Mammary microvascular endothelial cell (primary cell): ENCODE results near the gene SNAPC5. TPM values are rescaled to one million over a fixed set of nuclear protein-coding genes. Genes with fewer than 3 reads are reported as not detected.

Experiments used
- total RNA-seq: library from RNA; depleted of rRNA; stranded (reverse); fragments of >200 nt; gene quantifications from 2 replicates; pipeline ENCODE4 v1.2.3, GENCODE V29; 2015

Gene SNAPC5
- 22.5 and 28.0 TPM in 2 replicates for total RNA-seq

DNA sequence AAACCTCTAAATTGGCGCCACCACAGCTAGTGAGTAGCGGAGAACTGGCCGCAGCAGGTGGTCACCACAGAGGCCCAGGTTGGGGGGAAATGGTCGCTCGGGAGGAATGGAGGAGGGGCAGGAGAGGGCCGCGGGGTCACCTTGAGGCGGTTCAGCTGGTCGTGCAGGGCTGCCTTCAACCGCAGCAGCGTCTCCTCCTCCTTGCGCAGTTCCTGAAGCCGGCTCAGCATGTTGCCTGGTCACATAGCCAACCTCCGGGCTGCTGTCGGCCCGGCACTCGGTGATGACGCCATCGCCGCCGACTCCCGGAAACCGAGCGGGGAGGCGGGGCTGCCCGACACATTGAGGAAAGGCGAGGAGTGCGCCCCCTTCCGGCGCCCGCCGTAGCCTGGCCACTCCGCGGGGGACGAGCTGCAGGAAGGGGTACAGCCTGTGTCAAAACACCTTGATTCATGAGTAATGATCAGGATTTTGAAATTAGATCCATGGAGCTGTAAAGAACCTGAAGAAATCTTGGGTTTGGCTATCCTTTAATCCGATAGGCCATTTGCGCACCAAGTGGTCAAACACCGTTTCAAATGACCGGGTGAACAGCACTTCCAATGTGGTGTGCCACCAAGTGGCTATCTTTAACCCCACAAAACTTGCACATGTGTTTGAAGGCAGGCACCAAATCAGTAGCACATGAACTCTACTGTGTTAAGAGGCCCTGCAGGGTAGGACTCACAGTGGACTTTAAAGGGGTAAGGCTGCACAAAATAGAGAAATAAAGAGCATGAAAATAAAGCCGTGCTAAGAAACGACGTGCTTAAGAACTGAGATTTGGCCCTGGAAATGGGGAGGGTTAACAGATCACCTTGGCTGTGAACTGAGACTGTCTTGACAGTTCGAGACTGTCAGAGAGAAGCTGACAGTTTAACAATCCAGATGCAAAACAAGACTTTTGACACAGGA lies at the start of gene SNAPC5:
SNAPC5 (minus strand) TSS at position 261 of the 954 bp plus-strand sequence; CDS start at position 230, 31 bp downstream.

DNA sequence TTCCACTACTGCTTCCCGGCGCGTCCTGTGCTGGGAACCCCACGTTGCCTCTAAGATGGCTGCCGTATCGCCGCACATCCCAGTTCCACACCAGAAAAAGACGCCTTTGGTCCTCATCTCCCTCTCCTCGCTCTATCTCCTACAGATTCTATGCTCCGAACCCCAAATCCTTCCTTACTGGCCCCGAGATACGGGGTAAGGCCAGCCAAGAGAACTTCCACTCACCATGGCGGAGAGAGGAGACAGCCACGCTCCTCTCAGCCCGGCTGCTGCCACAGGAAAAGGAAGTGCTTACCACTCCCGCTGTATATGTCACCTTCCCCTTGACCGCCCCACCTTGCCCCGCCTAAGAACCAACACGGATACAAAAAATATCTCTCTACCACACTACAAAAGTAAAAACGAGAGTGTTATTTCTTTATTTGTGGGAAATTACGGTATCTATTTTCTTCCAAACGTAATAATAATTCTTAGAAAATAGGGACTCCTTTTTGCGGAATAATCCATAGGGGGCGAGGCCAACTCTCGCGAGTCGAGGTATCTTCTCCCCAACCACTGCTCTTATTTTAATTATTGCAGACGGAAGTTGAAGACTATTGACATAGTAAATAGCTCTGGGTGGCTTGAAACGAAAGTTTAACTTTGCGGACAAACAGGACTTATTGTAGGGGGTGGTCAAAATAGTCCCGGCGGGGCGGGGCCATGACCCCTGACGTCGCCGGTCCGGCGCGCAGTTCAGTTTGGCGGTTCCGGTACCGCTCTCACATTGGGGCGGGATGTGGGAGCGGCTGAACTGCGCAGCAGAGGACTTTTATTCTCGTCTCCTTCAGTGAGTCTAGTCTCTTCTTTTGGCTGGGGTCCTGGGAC lies 7.2 kb upstream of the SNAPC5 start, which contains the start of the genes RPL4 and ZWILCH:
RPL4 (minus strand) TSS at position 293 of the 867 bp plus-strand sequence; CDS start at position 228, 65 bp downstream.
ZWILCH (plus strand) TSS at position 764 of the 867 bp plus-strand sequence; CDS start at position 777, 13 bp downstream.

Other genes starting within 250 kb of the SNAPC5 start
- not detected in 2 replicates for gene MEGF11, start 244.0 kb downstream of the SNAPC5 start, total RNA-seq
- 18.7 and 19.7 TPM in 2 replicates for gene DIS3L, start 204.2 kb downstream of the SNAPC5 start, total RNA-seq
- 11.7 and 12.2 TPM in 2 replicates for gene TIPIN, start 141.1 kb downstream of the SNAPC5 start, total RNA-seq
- gene MAP2K1, start 110.8 kb downstream of the SNAPC5 start, total RNA-seq, result 51.0 and 56.9 TPM in 2 replicates
- gene RPL4, start 7.1 kb upstream of the SNAPC5 start, total RNA-seq, result 3,625 and 4,135 TPM in 2 replicates
- 42.6 and 55.8 TPM in 2 replicates for gene ZWILCH, start 7.6 kb upstream of the SNAPC5 start, total RNA-seq
- gene LCTL, start 68.2 kb upstream of the SNAPC5 start, total RNA-seq, result not detected in 2 replicates
- gene SMAD6, start 204.5 kb upstream of the SNAPC5 start, total RNA-seq, result 24.8 and 25.6 TPM in 2 replicates